ENCODE data around the gene XYLT2. TPM values are rescaled to one million over a fixed set of nuclear protein-coding genes. Genes with fewer than 3 reads are reported as not detected.

Gene XYLT2
- total RNA-seq, 1 donor from 2014 or later: 12.2 TPM

DNA sequence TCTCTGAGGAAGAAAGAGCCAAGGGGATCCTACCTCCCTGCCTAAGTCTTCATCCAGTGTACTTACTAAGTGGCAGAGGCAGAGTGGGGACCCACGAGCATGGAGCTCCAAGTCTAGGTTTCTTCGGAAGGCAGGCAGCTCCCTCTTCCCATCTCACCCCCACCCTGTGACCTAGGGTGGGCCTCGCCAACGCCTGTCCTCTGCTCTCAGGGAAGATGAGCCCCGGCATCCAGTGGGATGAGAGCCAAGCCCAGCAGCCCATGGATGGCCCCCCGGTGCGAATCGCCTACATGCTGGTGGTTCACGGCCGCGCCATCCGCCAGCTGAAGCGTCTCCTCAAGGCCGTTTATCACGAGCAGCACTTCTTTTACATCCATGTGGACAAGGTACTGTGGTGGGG, 8.3 kb downstream of the XYLT2 start:
- Histone ChIP-seq H3K4me2 (no peak overlapping the region), H3K27me3 (no peaks in the 10 kb centered on the region), H3K9me3 (ENCODE audit: low read depth) (no peaks in the 10 kb centered on the region), H3K79me2 (ENCODE audit: low read depth) (no peaks in the 10 kb centered on the region), H3K27ac (no peak overlapping the region), H3K4me1 (no peaks in the 10 kb centered on the region), H3F3A (ENCODE audit: low read depth) (no peaks in the 10 kb centered on the region), H3K36me3 (no peaks in the 10 kb centered on the region), H4K20me1 (ENCODE audit: low read depth) (peaks cover 12% of the 10 kb centered on the region), H3K4me3 (no peak overlapping the region), H3K9ac (no peak overlapping the region), H2AFZ (replicated peaks) (no peak overlapping the region)
- no peak for DNase-seq (ENCODE audit: low spot score)
- no peaks in the 10 kb centered on the region for H3K9me3 Mint-ChIP-seq
- TF ChIP-seq EZH2phosphoT487 (IDR thresholded peaks at IDR 0.05) (no peak), EZH2 (IDR thresholded peaks at IDR 0.05) (no peak)
- TF ChIP-seq, protein P1, sequence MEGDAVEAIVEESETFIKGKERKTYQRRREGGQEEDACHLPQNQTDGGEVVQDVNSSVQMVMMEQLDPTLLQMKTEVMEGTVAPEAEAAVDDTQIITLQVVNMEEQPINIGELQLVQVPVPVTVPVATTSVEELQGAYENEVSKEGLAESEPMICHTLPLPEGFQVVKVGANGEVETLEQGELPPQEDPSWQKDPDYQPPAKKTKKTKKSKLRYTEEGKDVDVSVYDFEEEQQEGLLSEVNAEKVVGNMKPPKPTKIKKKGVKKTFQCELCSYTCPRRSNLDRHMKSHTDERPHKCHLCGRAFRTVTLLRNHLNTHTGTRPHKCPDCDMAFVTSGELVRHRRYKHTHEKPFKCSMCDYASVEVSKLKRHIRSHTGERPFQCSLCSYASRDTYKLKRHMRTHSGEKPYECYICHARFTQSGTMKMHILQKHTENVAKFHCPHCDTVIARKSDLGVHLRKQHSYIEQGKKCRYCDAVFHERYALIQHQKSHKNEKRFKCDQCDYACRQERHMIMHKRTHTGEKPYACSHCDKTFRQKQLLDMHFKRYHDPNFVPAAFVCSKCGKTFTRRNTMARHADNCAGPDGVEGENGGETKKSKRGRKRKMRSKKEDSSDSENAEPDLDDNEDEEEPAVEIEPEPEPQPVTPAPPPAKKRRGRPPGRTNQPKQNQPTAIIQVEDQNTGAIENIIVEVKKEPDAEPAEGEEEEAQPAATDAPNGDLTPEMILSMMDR (IDR thresholded peaks at IDR 0.05): no peak
- H3K27me3 Mint-ChIP-seq (ENCODE audit: insufficient read depth, low read depth): peaks cover 3% of the 10 kb centered on the region
- peaks cover 12% of the 10 kb centered on the region for H3K36me3 Mint-ChIP-seq
- H3K4me3 Mint-ChIP-seq: no peak overlapping the region
- peaks cover 3% of the 10 kb centered on the region for H3K4me1 Mint-ChIP-seq
- H3K27ac Mint-ChIP-seq: no peak overlapping the region

DNA sequence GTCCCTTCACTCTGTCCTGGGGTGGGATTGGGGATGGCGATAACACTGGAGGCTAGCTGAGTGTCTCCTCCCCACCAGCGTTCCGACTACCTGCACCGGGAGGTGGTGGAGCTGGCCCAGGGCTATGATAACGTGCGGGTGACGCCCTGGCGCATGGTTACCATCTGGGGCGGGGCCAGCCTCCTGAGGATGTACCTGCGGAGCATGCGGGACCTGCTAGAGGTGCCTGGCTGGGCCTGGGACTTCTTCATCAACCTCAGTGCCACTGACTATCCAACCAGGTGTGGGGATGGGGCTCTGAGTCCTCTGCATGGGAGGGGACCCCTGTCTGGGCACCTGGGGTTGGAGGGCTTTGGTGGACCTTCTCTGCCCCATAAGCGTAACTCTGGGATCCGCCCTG, 8.8 kb downstream of the XYLT2 start:
- H3K36me3 Mint-ChIP-seq: peaks cover 13% of the 10 kb centered on the region
- H3K9ac ChIP-seq: no peak overlapping the region
- no peak overlapping the region for H3K4me3 Mint-ChIP-seq
- no peak overlapping the region for H3K4me2 ChIP-seq
- H3K27ac Mint-ChIP-seq: no peak overlapping the region
- H3K4me1 ChIP-seq: no peaks in the 10 kb centered on the region
- no peaks in the 10 kb centered on the region for H3K27me3 ChIP-seq
- H3K36me3 ChIP-seq: no peaks in the 10 kb centered on the region
- no peak for TF ChIP-seq EZH2 (IDR thresholded peaks at IDR 0.05)
- TF ChIP-seq, protein P1 (IDR thresholded peaks at IDR 0.05): no peak
- no peaks in the 10 kb centered on the region for H3K79me2 ChIP-seq (ENCODE audit: low read depth)
- DNase-seq (ENCODE audit: low spot score): no peak
- no peaks in the 10 kb centered on the region for H3F3A ChIP-seq (ENCODE audit: low read depth)
- peaks cover 3% of the 10 kb centered on the region for H3K27me3 Mint-ChIP-seq (ENCODE audit: insufficient read depth, low read depth)
- H3K9me3 Mint-ChIP-seq: no peaks in the 10 kb centered on the region
- no peaks in the 10 kb centered on the region for H3K9me3 ChIP-seq (ENCODE audit: low read depth)
- peaks cover 12% of the 10 kb centered on the region for H4K20me1 ChIP-seq (ENCODE audit: low read depth)
- no peak overlapping the region for H2AFZ ChIP-seq (replicated peaks)
- no peak overlapping the region for H3K27ac ChIP-seq
- no peak overlapping the region for H3K4me3 ChIP-seq
- H3K4me1 Mint-ChIP-seq: peaks cover 3% of the 10 kb centered on the region

DNA sequence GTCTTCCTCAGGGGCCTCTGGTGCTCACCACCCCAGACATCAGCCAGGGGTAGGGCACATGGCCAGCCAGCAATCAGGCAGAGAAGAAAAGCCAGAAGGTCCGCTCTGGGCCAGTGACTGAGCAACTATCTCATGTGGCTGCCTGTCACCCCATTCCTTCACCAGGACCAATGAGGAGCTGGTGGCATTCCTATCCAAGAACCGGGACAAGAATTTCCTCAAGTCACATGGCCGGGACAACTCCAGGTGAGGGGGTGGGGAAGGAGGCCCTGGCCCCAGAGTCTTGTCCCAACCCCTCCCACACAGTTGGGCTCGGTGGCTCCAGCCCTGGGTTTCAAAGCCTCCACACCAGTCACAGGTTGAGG, 9.4 kb downstream of the XYLT2 start:
- H3K9me3 ChIP-seq (ENCODE audit: low read depth): no peaks in the 10 kb centered on the region
- no peak overlapping the region for H3K27ac ChIP-seq
- H3F3A ChIP-seq (ENCODE audit: low read depth): no peaks in the 10 kb centered on the region
- H3K9me3 Mint-ChIP-seq: no peaks in the 10 kb centered on the region
- H3K36me3 Mint-ChIP-seq: peaks cover 13% of the 10 kb centered on the region
- peaks cover 12% of the 10 kb centered on the region for H4K20me1 ChIP-seq (ENCODE audit: low read depth)
- DNase-seq (ENCODE audit: low spot score): no peak
- H3K27me3 Mint-ChIP-seq (ENCODE audit: insufficient read depth, low read depth): peaks cover 3% of the 10 kb centered on the region
- no peak overlapping the region for H3K27ac Mint-ChIP-seq
- H3K4me3 ChIP-seq: no peak overlapping the region
- TF ChIP-seq EZH2 (IDR thresholded peaks at IDR 0.05) (no peak), EZH2phosphoT487 (IDR thresholded peaks at IDR 0.05) (no peak)
- TF ChIP-seq, protein P1 (IDR thresholded peaks at IDR 0.05): no peak
- H3K27me3 ChIP-seq: no peaks in the 10 kb centered on the region
- peaks cover 3% of the 10 kb centered on the region for H3K4me1 Mint-ChIP-seq
- H3K79me2 ChIP-seq (ENCODE audit: low read depth): no peaks in the 10 kb centered on the region
- H3K36me3 ChIP-seq: no peaks in the 10 kb centered on the region
- no peak overlapping the region for H3K9ac ChIP-seq
- no peak overlapping the region for H3K4me2 ChIP-seq
- H3K4me1 ChIP-seq: no peaks in the 10 kb centered on the region
- H3K4me3 Mint-ChIP-seq: no peak overlapping the region
- no peak overlapping the region for H2AFZ ChIP-seq (replicated peaks)
